Osteoblast (primary cell): ENCODE results near the gene IFNA5. TPM values are rescaled to one million over a fixed set of nuclear protein-coding genes. Genes with fewer than 3 reads are reported as not detected.

Source experiments
- DNase-seq: peaks from one replicate; pipeline ENCODE4 v3.0.0; 2011; ENCODE audit warnings: low spot score, mixed read lengths; ENCODE audit not compliant: insufficient read length; ENCODE audit errors: missing footprints
- H2AFZ ChIP-seq: 2 replicates; pipeline ENCODE4 v1.6.0; 2011; ENCODE audit warnings: mild to moderate bottlenecking, low read length
- H3K27ac ChIP-seq: 2 replicates; pipeline ENCODE4 v1.5.1; 2011; ENCODE audit warnings: mild to moderate bottlenecking, low read depth, low read length, moderate library complexity
- H3K27me3 ChIP-seq: 2 replicates; pipeline ENCODE4 v1.6.0; 2012; ENCODE audit warnings: mild to moderate bottlenecking, control low read depth, inconsistent platforms, low read length, moderate library complexity; ENCODE audit not compliant: insufficient read depth
- H3K36me3 ChIP-seq: 2 replicates; pipeline ENCODE4 v1.5.1; 2011; ENCODE audit warnings: mild to moderate bottlenecking, low read length, control low read depth, moderate library complexity; ENCODE audit not compliant: insufficient read depth
- H3K4me1 ChIP-seq: 2 replicates; pipeline ENCODE4 v1.5.1; 2011; ENCODE audit warnings: mild to moderate bottlenecking, low read length, control low read depth, moderate library complexity; ENCODE audit not compliant: insufficient read depth
- H3K4me2 ChIP-seq: 2 replicates; pipeline ENCODE4 v1.6.0; 2011; ENCODE audit warnings: mild to moderate bottlenecking, low read length; ENCODE audit not compliant: insufficient read depth
- H3K4me3 ChIP-seq: fragments of 200-600 bp; sonication (generic); 3 replicates; pipeline ENCODE4 v1.5.1; 2012; ENCODE audit warnings: mild to moderate bottlenecking, low read length, inconsistent platforms; ENCODE audit not compliant: insufficient read depth
- H3K79me2 ChIP-seq: 2 replicates; pipeline ENCODE4 v1.6.0; 2012; ENCODE audit warnings: mild to moderate bottlenecking, low read length, control low read depth, inconsistent platforms; ENCODE audit not compliant: insufficient read depth
- H3K9me3 ChIP-seq: 2 replicates; pipeline ENCODE4 v1.5.1; 2011; ENCODE audit warnings: low read depth, low read length, control low read depth
- H4K20me1 ChIP-seq: 2 replicates; pipeline ENCODE4 v1.6.0; 2012; ENCODE audit warnings: mild to moderate bottlenecking, low read length, control low read depth; ENCODE audit not compliant: insufficient read depth
- CTCF ChIP-seq: IDR thresholded peaks from 2 replicates; pipeline ENCODE4 v1.5.1; 2011; ENCODE audit warnings: mild to moderate bottlenecking, low read depth, low read length, moderate library complexity; ENCODE audit errors: extremely low read depth
- total RNA-seq: library from RNA; depleted of rRNA; stranded (reverse); fragments of >200 nt; gene quantifications from 2 replicates; pipeline ENCODE4 v1.2.3, GENCODE V29; 2012

IFNA5 gene
- total RNA-seq, 1 donor: not detected

GRCh38 chr9:21294364-21294774 lies 10.7 kb downstream of the IFNA5 start:
- Histone ChIP-seq H3K4me2 (no peak overlapping the region), H3K4me1 (no peaks in the 10 kb centered on the region), H3K4me3 (no peak overlapping the region), H3K9me3 (no peaks in the 10 kb centered on the region), H3K36me3 (no peaks in the 10 kb centered on the region), H3K27ac (no peak overlapping the region), H3K27me3 (peaks cover 11% of the 10 kb centered on the region), H3K79me2 (no peaks in the 10 kb centered on the region), H2AFZ (no peak overlapping the region), H4K20me1 (no peaks in the 10 kb centered on the region)
- no peak for DNase-seq
- TF ChIP-seq CTCF: no peak

GRCh38 chr9:21289848-21290247 lies 15.3 kb downstream of the IFNA5 start:
- Histone ChIP-seq H3K27me3 (peaks cover 16% of the 10 kb centered on the region), H4K20me1 (no peaks in the 10 kb centered on the region), H3K27ac (no peak overlapping the region), H3K4me3 (no peak overlapping the region), H3K4me1 (no peaks in the 10 kb centered on the region), H3K79me2 (no peaks in the 10 kb centered on the region), H3K9me3 (no peaks in the 10 kb centered on the region), H3K4me2 (no peak overlapping the region), H3K36me3 (no peaks in the 10 kb centered on the region), H2AFZ (no peak overlapping the region)
- no peak for DNase-seq
- no peak for TF ChIP-seq CTCF

GRCh38 chr9:21287280-21287679 lies 17.8 kb downstream of the IFNA5 start:
- Histone ChIP-seq H3K36me3 (no peaks in the 10 kb centered on the region), H4K20me1 (no peaks in the 10 kb centered on the region), H3K4me3 (no peak overlapping the region), H3K27me3 (peaks cover 11% of the 10 kb centered on the region), H3K79me2 (no peaks in the 10 kb centered on the region), H3K27ac (no peak overlapping the region), H3K4me2 (no peak overlapping the region), H3K4me1 (no peaks in the 10 kb centered on the region), H2AFZ (no peak overlapping the region), H3K9me3 (no peaks in the 10 kb centered on the region)
- no peak for DNase-seq
- no peak for TF ChIP-seq CTCF

GRCh38 chr9:21286659-21287058 lies 18.5 kb downstream of the IFNA5 start:
- no peak for DNase-seq
- Histone ChIP-seq H3K4me2 (no peak overlapping the region), H4K20me1 (no peaks in the 10 kb centered on the region), H3K27me3 (peaks cover 11% of the 10 kb centered on the region), H3K36me3 (no peaks in the 10 kb centered on the region), H2AFZ (no peak overlapping the region), H3K9me3 (no peaks in the 10 kb centered on the region), H3K4me1 (no peaks in the 10 kb centered on the region), H3K27ac (no peak overlapping the region), H3K79me2 (no peaks in the 10 kb centered on the region), H3K4me3 (no peak overlapping the region)
- no peak for TF ChIP-seq CTCF
